CD4-positive, alpha-beta T cell treated with Interleukin-12 subunit alpha and Interleukin-12 subunit beta, for 1 hour (primary cell): Measurements from ENCODE around the gene C2orf49.

ENCODE experiments used
- DNase-seq: peaks from one replicate; pipeline ENCODE4 v3.0.0-alpha.2; 2020

The C2orf49 gene

GRCh38 chr2:105337122-105338019 is at the start of gene C2orf49:
TSS of gene C2orf49 (plus strand) at chr2:105337540. CDS start at chr2:105337588, 48 bp downstream.
- peak; percentile 91 for DNase-seq

GRCh38 chr2:105287692-105288091 is 49.6 kb upstream of the C2orf49 start:
- peak; percentile 19 for DNase-seq

DNA sequence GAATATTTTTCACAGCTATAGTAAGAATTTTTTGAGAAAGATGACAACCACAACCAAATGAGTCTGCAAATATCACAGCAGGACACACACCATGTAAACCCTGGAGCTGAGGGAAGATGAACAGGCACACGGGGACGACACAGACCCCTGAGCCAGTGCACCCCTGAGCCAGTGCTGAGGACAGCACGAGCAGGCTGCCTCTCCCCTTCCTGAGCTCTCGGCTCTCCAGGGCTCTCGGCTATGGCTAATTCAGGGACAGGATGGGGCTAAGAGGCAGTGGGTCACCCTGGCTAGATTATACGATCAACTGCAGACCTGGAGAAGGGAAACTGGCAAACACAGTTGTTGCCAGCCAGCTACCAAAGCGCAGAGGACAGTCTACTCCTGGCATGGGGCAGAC is 49.2 kb upstream of the C2orf49 start:
- no peak for DNase-seq

- DNase-seq, result no peak
Measured at GRCh38 chr2:105290981-105291660, 46.2 kb upstream of the C2orf49 start.

DNA sequence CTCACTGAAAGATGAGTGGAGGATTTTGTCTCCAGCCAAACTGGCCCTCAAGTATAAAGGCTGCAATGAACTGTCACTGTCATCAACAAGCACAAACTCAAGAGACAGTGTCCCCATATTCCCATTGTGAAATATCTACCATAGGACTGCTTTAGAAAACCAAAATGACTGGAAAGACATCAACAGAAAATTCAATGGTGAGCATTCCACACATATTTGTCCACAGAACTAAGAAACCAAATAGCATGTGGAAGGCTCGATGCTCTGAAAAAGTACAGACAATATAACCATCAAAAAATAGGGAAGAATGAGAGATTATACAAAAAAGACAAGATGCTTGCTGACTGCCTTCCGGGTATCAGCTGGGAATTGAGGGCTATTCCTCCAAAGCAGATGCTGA is 45.4 kb upstream of the C2orf49 start:
- no peak for DNase-seq

GRCh38 chr2:105294046-105294445 is 43.3 kb upstream of the C2orf49 start:
- no peak for DNase-seq

GRCh38 chr2:105294844-105295481 is 42.4 kb upstream of the C2orf49 start:
- peak; percentile 15 for DNase-seq

- no peak for DNase-seq
Measured at GRCh38 chr2:105296017-105296611, 41.2 kb upstream of the C2orf49 start.

GRCh38 chr2:105297216-105297615 is 40.1 kb upstream of the C2orf49 start:
- no peak for DNase-seq

DNA sequence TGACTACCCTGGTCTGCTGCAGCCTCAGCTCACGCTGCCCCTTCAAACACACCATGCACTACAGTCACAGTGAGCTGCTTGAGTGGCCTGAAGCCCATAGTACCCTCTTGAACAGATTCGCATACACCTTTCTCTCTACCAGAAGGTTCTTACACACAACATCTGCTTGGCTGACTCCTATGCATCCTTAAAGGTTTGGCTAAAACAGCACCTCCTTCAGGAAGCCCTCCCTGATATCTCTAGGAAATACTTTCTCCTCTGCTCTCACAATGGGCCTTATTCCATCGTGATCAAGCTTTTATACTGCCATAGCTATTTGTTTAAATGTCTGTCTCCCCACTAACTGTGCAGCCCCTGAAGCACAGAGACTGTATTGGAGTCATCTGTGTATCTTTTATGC is 39.3 kb upstream of the C2orf49 start:
- no peak for DNase-seq

GRCh38 chr2:105299290-105299689 is 38.0 kb upstream of the C2orf49 start:
- no peak for DNase-seq

DNA sequence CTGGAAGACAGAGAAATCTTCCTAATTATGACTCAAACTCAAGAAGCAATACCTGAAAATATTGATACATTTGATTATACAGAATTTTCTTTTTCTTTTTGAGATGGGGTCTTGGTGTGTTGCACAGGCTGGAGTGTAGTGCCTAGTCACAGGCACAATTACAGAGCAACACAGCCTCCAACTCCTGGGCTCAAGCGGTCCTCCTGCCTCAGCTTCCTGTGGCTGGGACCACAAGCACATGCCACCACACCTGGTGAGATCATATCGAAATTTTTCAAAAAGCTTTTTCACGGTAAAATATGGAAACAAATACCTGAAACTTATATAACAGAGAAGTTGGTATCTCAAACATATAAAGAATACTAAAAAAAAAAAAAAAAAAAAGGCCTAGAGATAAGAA is 35.7 kb upstream of the C2orf49 start:
- DNase-seq, result no peak

DNA sequence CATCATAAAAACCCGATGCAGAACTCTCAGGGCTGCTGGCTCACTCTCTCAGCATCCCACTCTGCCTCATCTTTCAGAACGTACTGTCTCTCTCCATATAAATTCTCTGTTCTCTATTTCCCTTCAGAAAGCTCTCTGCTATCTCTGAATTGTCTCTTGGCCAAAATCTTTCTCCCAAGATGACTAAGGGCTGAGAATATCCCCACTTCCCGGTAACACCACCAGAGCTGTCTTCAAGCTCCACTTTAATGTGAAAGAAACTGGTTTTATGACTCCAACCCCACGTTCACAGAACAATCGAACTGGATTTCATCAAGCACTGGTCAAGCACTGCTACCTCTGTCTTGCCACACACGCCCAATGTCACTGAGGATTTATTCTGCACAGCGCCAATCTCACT is 30.2 kb upstream of the C2orf49 start:
- no peak for DNase-seq

DNA sequence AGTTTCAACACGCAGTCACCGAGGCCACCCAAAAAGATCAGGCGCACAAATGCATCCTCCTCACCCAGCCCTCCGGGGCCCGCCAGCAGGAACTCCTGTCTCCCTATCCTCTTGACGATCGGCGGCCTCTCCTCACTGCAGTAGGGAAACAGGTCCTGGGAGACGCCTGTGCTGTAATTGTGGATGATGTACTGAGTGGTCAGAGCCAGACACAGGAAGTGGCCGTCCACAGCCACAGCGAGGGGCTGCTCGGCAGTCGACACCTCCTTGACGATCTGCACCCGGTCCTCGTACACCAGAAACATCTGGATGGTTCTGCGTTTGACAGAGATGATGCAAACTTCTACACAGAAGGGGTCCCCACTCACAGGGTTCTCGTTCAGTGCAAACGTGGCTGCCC is 29.8 kb upstream of the C2orf49 start:
- no peak for DNase-seq

DNA sequence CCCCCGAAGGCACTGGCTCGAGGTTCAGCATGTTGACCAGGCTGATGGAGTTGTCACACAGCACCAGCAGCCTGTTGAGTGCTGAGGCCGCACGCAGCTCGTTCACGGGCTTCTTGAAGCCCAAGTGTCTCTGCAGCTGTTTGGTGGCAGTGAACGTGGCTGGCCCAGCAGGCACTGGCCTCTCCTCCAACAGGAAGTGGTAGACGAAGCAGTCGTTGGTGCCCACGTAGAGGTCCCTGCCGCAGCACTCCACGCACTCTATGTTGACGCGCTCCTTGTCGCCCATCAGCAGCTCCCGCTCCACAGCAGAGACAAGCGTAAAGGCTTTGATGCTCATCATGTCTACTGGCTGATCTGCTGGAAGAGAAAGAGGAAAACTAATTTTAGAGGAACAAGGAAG is 29.4 kb upstream of the C2orf49 start:
- DNase-seq, result no peak

DNA sequence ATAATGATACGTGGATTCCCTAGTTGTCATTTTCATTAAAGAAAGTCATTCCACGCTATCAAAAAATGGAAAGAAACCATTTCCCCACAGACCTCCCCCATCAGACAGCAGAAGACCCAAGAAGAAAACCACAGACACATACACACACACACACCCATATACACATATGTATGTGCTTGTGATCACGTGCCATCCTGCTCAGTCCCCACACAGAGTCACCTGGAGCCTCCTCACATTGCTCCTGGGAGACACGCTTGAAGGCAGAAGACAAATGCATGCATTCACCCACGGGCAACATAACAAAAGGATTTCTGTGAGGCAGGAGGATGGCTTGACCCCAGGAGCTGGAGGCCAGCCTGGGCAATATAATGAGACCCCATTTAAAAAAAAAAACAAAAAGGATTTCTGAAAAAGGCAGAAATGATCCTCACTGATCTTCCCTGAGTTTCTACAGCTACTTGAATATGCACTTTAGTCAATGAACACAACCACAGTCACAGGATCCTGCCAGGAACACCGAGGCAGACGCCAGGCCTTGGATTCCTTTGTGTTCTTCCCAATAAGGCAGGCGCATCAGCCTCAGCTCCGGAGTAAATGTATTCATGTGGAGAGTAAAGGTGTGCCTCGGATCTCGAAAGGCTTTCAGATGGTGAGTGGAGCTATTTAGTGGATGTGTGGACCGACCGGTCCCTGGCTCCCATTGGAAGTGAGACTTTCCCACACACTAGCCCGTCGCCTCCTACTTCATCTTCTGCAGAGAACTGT is 28.8 kb upstream of the C2orf49 start:
- DNase-seq, result no peak

- no peak for DNase-seq
Measured at GRCh38 chr2:105309147-105309545, 28.2 kb upstream of the C2orf49 start.

GRCh38 chr2:105313877-105314276 is 23.5 kb upstream of the C2orf49 start:
- no peak for DNase-seq

DNA sequence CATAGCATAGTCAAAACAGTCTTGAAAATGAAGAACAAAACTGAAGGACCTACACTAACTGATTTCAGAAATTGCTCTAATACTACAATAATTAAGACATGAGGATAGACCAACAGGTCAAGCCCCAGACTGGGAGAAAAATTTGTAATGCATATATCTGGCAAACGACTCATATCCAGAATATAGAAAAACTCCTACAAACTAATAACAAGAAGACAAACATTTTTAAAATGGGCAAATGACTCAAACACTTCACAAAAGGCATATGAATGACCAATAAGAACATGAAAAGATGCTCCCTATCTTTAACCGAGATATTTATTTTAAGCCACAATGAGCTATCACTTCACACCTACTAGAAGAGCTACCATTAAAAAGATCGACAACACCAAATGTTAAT is 22.0 kb upstream of the C2orf49 start:
- DNase-seq, result no peak

GRCh38 chr2:105317937-105318336 is 19.4 kb upstream of the C2orf49 start:
- DNase-seq, result no peak

- no peak for DNase-seq
Measured at GRCh38 chr2:105320651-105321215, 16.6 kb upstream of the C2orf49 start.
